ENCODE measurements around the gene KHK.

GRCh38 chr2:27126252-27126710, 39.7 kb downstream of the KHK start:
- TF ChIP-seq CTCF (conservative IDR thresholded peaks at IDR 0.05) (no peak), ZFX (IDR thresholded peaks at IDR 0.05) (no peak)

Measured in C4-2B (cell line).